Panc1 (cell line): Measurements from ENCODE around the gene CDC6. TPM values are rescaled to one million over a fixed set of nuclear protein-coding genes. Genes with fewer than 3 reads are reported as not detected.

Experiments
- ATAC-seq: fragments of 200-7000 bp; cut with Tn5 transposase; 2 replicates; pipeline ENCODE4 v1.9.1; 2020; ENCODE audit warnings: mild to moderate bottlenecking, moderate library complexity
- BruUV-seq: library from RNA; stranded (reverse); fragments of 400-500 nt; replicated peaks from 2 replicates; lab custom pipeline; 2021; lab: Mats Ljungman, UMichigan
- CTCF ChIA-PET: fragments of 300-600 bp; sonication (Branson Sonifier 250); formaldehyde crosslinking; loops from one replicate; lab custom pipeline; 2022; ENCODE audit warnings: antibody characterized with exemption; lab: Charles Lee
- POLR2A ChIA-PET: fragments of 300-600 bp; sonication (Branson Sonifier 250); formaldehyde crosslinking; loops from one replicate; lab custom pipeline; 2022; ENCODE audit warnings: antibody characterized with exemption; lab: Charles Lee
- DNase-seq: peaks from one replicate; pipeline ENCODE4 v3.0.0-alpha.2; 2010; ENCODE audit warnings: low read depth, low spot score
- H3K27ac ChIP-seq: 2 replicates; pipeline ENCODE4 v1.5.1; 2011; ENCODE audit warnings: mild to moderate bottlenecking, low read length, inconsistent platforms
- H3K27me3 ChIP-seq: fragments of 200-500 bp; sonication (Bioruptor generic); 2 replicates; pipeline ENCODE4 v1.6.0; 2014; ENCODE audit warnings: low read length, inconsistent platforms; ENCODE audit not compliant: control insufficient read depth, insufficient read depth
- H3K36me3 ChIP-seq: fragments of 200-500 bp; sonication (Bioruptor generic); 2 replicates; pipeline ENCODE4 v1.5.1; 2014; ENCODE audit warnings: inconsistent platforms, mild to moderate bottlenecking, low read length, moderate library complexity; ENCODE audit not compliant: control insufficient read depth, insufficient read depth
- H3K4me1 ChIP-seq: 2 replicates; pipeline ENCODE4 v1.5.1; 2011; ENCODE audit warnings: inconsistent platforms, mild to moderate bottlenecking, low read length, moderate library complexity; ENCODE audit not compliant: control insufficient read depth, insufficient read depth
- H3K4me3 ChIP-seq, 2 experiments: 2 replicates each; pipeline ENCODE4 v1.5.1; 2011 to 2012; ENCODE audit warnings: low read depth in 2 of 2, low read length in 2 of 2, mild to moderate bottlenecking in 2 of 2, inconsistent platforms in 1 of 2, moderate library complexity in 1 of 2
- H3K9me3 ChIP-seq: fragments of 200-500 bp; sonication (Bioruptor generic); 2 replicates; pipeline ENCODE4 v1.5.1; 2014; ENCODE audit warnings: low read depth, mild to moderate bottlenecking, inconsistent platforms, low read length, moderate library complexity; ENCODE audit not compliant: control insufficient read depth, insufficient read depth
- POLR2AphosphoS5 ChIP-seq: IDR thresholded peaks from 2 replicates; pipeline ENCODE4 v1.6.1; 2012; ENCODE audit warnings: mild to moderate bottlenecking, low read depth, low read length, moderate library complexity
- SIN3A ChIP-seq: IDR thresholded peaks from 2 replicates; pipeline ENCODE4 v1.6.1; 2012; ENCODE audit warnings: low read depth, mild to moderate bottlenecking, low read length, moderate library complexity, borderline replicate concordance; ENCODE audit not compliant: insufficient read depth
- TCF7L2 ChIP-seq: IDR thresholded peaks from 2 replicates; pipeline ENCODE4 v1.6.1; 2011; ENCODE audit warnings: mild to moderate bottlenecking, low read depth, low read length, inconsistent platforms
- in situ Hi-C: cut with HindIII; loops from 2 replicates; pipeline ENCODE4 v1.10.0; 2016; ENCODE audit warnings: low sequenced_read_pairs, low pct_unique_long_range_greater_than_20kb
- intact Hi-C: fragments of 100-400 bp; cut with micrococcal nuclease; formaldehyde crosslinking; loops from one replicate; pipeline ENCODE4 v1.10.0; 2022; ENCODE audit not compliant: unreplicated experiment
- total RNA-seq: library from RNA; stranded (reverse); gene quantifications from one replicate; pipeline ENCODE4 v1.2.1, GENCODE V29; 2021; ENCODE audit not compliant: unreplicated experiment
- TF ChIP-seq, protein P1 (sequence below), 2 experiments: IDR thresholded peaks; 2 replicates each; pipeline ENCODE4 v1.6.1; 2011 to 2012; ENCODE audit warnings: low read depth in 2 of 2, control low read depth in 1 of 2, low read length in 1 of 2, mild to moderate bottlenecking in 1 of 2, moderate library complexity in 1 of 2; ENCODE audit not compliant: insufficient read depth in 1 of 2
- TF ChIP-seq, protein P2 (sequence below): fragments of 450-650 bp; IDR thresholded peaks from 2 replicates; pipeline ENCODE4 v1.5.1; 2017; ENCODE audit warnings: mild to moderate bottlenecking

CDC6 gene
- total RNA-seq, 1 experiment from 2014 or later: 66.3 TPM

DNA sequence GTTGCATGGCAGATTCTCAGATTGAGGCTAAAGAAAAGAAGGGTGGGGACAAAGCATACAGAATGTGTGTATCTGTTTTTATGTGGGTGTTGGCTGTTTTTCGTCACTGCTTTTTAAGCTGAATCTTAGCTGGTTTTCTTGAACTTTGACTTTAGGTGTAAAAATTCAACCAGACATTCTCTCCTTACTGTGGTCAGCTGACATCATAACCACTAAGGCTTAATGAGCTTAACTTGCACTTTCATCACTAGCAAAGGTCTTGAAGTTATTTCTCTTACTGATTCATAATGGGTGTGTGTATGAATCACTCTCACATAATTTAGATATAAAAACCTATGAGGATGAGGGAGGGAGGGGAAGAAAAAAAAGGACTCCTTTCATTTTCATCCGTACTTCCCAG, 4.0 kb upstream of the CDC6 start:
- no TSS peak for BruUV-seq
- H3K27me3 ChIP-seq: no peaks in the 10 kb centered on the region
- H3K4me1 ChIP-seq: no peaks in the 10 kb centered on the region
- ATAC-seq (no peak), DNase-seq (no peak)
- H3K4me3 ChIP-seq: no peak overlapping the region
- no peaks in the 10 kb centered on the region; the same call in 1 of the 2 replicates for H3K36me3 ChIP-seq
- ChIA-PET POLR2A (interaction anchor here (0.5 kb wide), 1 partner anchor 20 kb away, joined by 12 read pairs; no protein-coding TSS in a partner anchor), CTCF (no interaction called here)
- no peak overlapping the region for H3K27ac ChIP-seq
- intact Hi-C loops: no loop called here
- no peak for TF ChIP-seq TCF7L2
- TF ChIP-seq POLR2AphosphoS5: no peak
- no peak for TF ChIP-seq SIN3A
- TF ChIP-seq, protein P1, sequence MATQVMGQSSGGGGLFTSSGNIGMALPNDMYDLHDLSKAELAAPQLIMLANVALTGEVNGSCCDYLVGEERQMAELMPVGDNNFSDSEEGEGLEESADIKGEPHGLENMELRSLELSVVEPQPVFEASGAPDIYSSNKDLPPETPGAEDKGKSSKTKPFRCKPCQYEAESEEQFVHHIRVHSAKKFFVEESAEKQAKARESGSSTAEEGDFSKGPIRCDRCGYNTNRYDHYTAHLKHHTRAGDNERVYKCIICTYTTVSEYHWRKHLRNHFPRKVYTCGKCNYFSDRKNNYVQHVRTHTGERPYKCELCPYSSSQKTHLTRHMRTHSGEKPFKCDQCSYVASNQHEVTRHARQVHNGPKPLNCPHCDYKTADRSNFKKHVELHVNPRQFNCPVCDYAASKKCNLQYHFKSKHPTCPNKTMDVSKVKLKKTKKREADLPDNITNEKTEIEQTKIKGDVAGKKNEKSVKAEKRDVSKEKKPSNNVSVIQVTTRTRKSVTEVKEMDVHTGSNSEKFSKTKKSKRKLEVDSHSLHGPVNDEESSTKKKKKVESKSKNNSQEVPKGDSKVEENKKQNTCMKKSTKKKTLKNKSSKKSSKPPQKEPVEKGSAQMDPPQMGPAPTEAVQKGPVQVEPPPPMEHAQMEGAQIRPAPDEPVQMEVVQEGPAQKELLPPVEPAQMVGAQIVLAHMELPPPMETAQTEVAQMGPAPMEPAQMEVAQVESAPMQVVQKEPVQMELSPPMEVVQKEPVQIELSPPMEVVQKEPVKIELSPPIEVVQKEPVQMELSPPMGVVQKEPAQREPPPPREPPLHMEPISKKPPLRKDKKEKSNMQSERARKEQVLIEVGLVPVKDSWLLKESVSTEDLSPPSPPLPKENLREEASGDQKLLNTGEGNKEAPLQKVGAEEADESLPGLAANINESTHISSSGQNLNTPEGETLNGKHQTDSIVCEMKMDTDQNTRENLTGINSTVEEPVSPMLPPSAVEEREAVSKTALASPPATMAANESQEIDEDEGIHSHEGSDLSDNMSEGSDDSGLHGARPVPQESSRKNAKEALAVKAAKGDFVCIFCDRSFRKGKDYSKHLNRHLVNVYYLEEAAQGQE (IDR thresholded peaks at IDR 0.05; ENCODE audit: insufficient read depth in 1 of 2, low read depth in 2 of 2, low read length in 1 of 2): no peak
- TF ChIP-seq, protein P2, sequence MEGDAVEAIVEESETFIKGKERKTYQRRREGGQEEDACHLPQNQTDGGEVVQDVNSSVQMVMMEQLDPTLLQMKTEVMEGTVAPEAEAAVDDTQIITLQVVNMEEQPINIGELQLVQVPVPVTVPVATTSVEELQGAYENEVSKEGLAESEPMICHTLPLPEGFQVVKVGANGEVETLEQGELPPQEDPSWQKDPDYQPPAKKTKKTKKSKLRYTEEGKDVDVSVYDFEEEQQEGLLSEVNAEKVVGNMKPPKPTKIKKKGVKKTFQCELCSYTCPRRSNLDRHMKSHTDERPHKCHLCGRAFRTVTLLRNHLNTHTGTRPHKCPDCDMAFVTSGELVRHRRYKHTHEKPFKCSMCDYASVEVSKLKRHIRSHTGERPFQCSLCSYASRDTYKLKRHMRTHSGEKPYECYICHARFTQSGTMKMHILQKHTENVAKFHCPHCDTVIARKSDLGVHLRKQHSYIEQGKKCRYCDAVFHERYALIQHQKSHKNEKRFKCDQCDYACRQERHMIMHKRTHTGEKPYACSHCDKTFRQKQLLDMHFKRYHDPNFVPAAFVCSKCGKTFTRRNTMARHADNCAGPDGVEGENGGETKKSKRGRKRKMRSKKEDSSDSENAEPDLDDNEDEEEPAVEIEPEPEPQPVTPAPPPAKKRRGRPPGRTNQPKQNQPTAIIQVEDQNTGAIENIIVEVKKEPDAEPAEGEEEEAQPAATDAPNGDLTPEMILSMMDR: no peak
- H3K9me3 ChIP-seq: no peaks in the 10 kb centered on the region
- in situ Hi-C loops: no loop called here

DNA sequence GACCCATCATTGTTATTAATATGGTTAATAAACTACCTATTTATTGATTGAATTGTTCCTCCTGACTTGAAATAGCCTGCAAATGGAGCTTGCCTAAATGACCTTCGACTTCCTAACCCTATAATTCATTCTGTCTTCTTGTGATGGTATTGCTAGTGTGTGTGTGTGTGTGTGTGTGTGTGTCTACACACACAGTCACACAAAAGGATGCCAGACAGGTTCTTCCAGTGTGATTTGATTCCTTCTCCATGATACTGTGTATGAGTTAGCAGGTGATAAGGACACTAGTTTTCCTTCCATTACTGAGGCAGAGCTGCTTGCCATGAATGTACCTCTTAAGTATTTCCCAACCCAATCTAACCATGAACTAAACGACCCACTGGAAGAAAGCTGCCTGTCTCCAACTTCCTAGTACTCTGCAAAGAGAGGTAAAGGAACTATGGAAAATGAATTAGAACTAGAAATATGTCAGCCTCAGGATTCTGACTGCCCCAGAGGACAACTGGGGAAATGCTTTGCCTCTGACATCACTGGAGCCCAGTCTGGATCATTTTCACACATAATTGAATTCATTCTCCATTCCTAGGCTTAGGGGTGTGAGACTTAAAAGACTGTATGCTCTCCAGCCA, 3.5 kb upstream of the CDC6 start:
- Histone ChIP-seq H3K9me3 (no peaks in the 10 kb centered on the region), H3K4me1 (peaks cover 4% of the 10 kb centered on the region), H3K27me3 (no peaks in the 10 kb centered on the region), H3K36me3 (no peaks in the 10 kb centered on the region; the same call in 1 of the 2 replicates), H3K27ac (no peak overlapping the region), H3K4me3 (no peak overlapping the region)
- intact Hi-C loops (no loop called here), in situ Hi-C loops (no loop called here)
- BruUV-seq: no TSS peak
- ChIA-PET POLR2A (no interaction called here), CTCF (interaction anchor here (0.6 kb wide), 1 partner anchor 86 kb away, joined by 3 read pairs; no protein-coding TSS in a partner anchor)
- no peak for DNase-seq
- TF ChIP-seq, protein P2: no peak
- TF ChIP-seq TCF7L2 (no peak), POLR2AphosphoS5 (no peak), SIN3A (no peak)
- TF ChIP-seq, protein P1 (IDR thresholded peaks at IDR 0.05; ENCODE audit: insufficient read depth in 1 of 2, low read depth in 2 of 2, low read length in 1 of 2): no peak
- no peak for ATAC-seq
